GM04504 (cell line): ENCODE measurements around the gene HNRNPM.

Experiments
- DNase-seq: peaks from one replicate; pipeline ENCODE4 v3.0.0-alpha.2; 2012; ENCODE audit warnings: low read depth

The HNRNPM gene

DNA sequence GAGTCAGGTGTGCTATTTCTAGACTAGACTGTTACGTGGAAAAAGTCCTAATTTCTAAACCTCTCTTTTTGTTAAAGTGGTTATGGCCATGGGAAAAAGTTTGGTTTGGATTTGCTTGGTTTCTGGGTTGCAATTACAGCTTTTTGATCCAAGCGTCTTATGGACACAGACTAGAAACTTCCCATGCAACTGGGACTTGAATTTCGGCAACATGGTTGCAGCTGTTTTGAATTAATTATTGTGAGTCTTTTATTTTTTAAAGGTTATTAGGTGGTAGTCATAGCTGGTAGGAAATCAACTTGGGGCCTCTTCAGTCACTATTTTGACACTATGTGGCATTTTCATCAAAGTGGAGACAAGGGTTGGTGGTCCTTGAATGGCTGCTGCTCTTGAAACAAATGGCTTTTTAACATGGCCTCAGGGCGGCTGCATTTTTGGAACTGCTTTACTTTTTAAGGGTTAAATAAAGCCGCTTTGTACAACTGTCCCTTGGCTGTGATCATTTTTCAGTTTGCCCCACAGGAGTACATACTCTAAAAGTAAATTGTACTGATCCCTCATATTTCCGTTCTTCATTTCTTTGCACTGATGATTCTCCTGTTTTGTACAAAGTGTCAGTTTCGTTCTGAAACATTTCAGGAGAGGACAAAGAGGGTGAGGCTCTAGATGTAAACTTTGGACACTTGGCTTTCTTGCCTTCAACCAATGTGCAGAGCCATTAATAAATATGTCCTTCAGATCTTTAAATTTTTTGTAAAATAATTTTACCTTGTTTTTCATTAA is 15.9 kb downstream of the HNRNPM start:
- DNase-seq, result no peak

DNA sequence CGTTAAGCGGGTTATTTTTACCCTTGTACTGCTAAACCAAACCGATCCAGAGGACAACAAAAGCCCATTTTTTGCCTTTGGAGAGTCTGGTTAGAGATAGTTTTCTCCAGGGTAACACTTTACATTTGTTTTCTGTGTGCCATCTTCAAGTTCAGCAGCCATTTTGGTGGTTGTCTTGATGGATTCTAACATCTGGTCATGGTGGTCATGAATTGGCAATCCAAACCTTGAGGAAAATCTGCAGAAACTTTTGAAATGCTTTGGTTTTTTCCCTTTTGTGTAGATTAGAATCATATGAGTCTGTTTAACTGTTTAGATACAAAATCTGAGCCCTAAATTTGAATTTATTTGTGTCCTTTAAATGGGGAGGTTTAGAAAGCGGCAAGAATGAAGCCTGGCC is 16.6 kb downstream of the HNRNPM start:
- no peak for DNase-seq

DNA sequence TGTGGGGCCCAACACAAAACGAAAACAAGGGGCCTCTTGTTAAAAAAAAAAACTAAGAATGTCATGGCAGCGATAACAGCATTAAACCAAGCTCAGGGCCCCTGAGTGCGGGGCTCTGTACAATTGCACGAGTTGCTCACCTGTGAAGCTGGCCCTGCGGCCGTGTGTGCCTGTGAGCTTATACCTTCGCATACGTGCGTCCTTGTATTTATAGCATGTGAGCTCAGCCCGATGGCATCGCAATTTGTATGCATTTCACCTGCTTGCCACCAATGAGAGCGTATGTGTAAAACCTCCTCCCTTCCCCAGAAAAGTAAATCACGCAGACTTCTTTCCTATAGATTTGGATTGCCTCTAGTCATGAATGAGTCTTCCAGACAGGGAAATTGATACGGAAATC is 17.1 kb downstream of the HNRNPM start:
- DNase-seq, result no peak

DNA sequence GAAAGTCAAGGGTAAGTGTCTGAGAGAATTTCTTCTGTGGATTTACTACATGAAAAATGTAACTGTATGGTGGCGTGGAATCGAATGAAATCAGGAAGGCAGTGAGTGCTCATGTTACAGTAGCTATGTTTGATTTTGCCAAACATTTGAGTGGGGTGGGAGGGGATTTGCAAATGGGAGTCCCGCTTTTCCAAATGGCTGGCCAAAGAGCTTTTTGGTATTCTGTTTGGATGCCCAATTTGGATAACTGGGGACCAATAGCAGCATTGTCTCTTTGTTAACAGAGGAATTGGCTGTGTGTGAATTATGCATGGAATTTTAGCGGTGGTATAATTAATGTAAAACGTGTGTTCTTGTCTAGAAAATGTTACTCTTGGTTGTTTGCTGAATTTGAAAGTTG is 17.8 kb downstream of the HNRNPM start:
- DNase-seq, result no peak

DNA sequence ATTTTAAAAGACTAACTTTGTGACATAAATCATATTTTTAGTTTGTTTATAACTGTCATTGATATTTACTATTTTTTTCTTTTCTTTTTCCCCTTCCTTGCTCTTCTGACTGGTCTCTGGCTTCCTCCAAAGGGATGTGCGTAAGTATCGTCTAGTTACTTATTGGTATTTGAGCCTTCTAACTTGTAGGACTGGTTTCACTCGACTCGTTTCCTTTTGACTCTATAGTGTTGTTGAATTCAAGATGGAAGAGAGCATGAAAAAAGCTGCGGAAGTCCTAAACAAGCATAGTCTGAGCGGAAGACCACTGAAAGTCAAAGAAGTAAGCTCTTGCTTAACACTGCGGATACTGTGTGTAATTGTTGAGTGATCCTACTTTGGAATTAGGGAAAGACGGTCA is 18.6 kb downstream of the HNRNPM start:
- no peak for DNase-seq

DNA sequence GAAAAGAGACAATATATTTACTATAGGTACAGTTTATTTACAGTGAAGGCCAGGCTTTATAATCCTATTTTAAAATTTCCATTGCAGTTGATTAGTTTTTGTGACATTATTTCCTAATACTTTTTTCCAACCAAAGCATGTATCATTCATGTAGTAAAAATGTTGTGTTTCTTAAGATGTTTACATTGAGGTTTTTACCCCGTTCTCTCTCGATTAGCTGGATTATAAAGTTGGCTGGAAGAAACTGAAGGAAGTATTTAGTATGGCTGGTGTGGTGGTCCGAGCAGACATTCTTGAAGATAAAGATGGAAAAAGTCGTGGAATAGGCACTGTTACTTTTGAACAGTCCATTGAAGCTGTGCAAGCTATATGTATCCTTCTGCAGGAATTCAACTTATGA is 21.2 kb downstream of the HNRNPM start:
- DNase-seq, result no peak

DNA sequence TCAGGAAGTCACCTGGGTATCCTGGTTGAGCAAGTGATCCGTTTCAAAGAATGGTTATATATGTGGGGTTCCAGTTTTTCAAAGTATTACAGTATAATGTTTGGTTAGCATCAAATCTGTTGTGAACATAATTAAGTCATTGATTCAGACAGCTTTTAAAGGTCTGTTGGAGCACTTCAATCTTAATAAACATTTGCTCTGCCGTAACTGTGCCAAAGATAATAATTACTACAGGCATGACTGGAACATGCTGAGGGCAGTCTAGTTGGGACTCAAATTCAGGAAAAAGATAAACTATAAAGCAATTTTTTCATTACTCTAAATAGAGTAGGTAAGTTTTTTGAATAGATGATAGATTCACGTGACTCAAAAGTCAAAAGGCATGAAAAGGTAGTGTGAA is 23.3 kb downstream of the HNRNPM start:
- no peak for DNase-seq

DNA sequence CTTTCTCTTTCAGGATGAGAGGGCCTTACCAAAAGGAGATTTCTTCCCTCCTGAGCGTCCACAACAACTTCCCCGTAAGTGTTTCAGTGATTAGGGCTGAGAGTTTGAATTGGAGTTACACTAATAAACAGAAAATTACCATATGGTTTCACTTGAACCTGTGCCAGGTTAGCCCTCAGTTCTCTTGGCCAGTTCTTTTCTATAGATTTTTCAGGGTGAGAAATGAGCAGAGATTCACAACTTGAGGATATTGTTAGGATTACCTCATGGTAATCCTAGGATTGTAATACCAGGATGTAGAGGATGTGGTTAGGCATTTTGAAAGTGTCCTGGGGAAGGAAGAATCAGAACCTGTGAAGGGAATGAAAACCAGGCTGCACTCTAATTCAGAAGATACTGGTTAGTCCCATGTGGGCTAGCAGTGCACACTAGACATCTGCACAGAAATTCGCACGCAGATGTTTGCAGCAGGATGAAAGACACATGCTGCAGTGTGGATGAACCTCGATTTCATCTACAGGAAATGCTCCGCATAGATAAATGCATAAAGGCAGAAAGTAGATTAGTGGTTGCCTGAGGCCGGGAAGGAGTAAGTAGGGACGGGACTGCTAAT is 24.1 kb downstream of the HNRNPM start:
- no peak for DNase-seq

DNA sequence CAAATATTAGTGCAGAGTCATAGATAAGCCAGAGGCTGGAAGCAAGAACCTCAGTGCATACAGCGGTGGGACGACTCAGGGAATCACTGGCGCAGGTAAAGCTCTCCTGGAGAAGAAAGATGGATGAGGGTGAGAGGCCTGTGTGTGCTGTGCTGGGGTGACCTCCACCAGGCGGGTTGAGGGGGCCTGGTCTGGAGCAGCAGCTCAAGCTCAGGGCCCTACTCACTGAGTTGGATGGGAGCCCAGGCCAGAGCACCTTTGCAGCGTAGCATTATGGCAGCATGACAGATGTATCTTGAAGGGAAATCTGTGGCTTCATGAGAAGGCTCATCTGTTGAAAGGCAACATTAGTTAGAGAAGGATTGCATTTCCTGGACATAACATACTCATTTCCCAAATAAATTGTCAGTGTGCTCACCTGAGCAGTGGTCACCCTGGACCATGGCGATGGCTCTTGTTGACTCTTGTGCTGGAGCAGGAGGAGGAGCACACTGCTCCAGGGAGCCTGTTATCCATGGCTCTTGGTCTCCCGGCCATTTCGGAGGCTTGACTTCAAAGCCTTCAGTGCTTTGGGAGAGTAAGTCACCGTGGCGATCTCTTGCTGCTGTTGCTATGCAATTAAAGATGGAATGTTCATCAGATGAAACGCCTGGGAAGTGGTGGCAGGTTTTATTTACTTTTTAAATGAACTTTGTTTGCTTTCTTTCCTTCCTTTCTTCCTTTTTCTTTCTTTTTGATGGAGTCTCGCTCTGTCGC is 25.0 kb downstream of the HNRNPM start:
- DNase-seq, result no peak

DNA sequence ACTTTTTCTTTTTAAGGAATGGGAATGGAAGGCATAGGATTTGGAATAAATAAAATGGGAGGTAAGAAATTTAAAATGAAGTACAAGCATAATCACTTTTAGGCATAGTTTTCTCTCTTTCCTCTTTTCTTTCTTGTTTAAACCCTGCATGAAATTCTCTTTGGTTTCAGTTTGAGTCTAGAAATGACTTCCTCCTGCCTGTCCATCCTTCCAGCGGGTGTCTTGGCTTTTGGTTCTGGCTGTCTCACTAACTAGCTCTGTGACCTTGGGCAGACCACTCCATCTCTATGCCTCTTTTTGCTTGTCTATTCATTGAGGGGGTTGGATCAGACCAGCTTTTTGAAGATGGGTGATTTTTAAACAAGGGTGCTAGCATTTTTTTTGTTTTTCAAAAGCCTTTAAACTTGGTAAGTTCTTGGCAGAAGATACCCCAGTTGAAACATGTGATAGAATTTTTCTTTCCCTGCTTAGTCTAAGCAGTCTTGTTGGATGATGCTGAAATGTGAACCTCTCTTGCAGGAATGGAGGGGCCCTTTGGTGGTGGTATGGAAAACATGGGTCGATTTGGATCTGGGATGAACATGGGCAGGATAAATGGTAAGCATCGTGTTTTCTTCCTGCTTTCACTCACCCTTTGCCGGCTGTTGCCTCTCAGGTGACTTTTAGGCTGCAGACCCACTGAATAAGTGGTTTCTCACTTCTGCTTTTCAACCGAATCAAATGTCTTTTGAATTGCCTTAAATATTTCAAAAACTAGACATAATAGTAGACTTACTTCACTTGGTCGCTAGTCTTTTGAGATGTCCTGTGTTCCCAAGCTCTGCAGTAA is 29.1 kb downstream of the HNRNPM start:
- no peak for DNase-seq

DNA sequence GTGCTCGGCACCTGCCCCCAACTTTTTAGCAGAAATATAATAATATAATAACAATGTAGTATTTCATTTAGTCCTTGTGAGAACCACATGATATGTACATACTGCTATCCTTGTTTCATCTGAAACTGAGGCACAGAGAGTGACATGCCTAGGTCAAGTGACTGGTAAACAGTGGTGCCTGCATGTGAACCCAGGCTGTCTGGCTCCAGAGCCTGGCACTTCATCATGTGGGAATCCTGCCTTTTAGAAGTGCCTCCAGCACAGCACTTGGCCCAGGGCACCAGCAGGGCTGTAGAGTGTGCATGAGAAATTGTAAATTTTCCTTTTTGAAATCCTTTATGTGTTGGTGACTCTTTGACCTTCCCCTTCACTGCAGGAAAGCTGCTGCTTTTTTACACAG is 30.2 kb downstream of the HNRNPM start:
- DNase-seq, result no peak

DNA sequence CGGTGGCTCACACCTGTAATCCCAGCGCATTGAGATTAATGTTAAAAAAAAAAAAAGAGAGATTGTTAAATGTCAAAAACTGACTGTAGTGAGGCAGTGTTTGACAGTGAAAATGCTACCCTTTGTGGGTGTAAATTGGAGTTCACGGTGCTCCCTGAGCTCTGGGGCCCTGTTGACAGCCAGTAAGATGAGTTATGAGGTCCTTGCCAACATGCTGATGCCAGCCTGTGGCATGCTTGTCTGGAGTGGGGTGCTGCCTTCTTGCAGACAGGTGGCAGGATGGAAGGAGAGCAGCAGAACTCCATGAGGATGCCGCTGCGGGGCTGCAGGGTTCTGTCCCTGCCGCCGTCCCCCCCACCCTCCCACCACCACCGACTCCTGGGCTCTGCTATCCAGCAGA is 31.7 kb downstream of the HNRNPM start:
- no peak for DNase-seq

DNA sequence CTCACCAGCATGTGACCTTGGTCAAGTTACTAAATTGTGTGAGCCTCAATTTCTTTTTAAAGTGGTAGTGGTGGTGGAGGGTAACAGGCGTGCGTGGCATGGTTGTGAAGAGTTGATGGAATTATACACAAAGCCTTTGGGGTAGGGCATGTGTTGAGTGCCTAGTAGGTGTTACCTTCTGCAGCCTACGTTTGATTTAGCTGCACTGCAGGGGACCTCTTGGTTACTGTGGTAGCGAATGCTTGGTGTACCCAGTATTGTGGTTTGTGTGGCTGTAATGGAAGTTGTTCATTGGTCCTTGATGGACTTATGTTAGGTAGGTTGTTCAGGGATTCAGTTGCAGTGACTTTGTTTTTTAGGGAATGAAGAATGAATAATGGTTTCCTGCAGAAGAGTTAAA is 33.1 kb downstream of the HNRNPM start:
- no peak for DNase-seq

DNA sequence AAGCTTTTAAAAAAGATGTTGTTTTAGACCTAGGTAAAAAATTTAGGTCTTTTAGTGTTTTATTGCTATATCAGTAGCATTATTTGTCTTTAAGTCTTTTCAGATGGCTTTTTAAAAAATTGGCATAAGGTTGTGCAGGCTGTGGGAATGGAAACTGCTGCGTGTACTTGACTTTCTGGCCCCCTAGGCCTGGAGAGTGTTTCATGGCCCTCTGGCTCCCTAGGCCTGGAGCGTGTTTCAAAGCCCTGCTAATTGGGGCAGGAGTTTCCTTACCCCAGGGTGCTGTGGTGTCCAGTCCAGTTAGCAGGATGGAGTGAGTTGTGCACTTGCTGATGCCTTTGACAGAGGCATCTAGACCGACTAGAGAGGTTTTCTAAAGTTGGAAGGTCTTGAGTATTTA is 33.8 kb downstream of the HNRNPM start:
- no peak for DNase-seq

DNA sequence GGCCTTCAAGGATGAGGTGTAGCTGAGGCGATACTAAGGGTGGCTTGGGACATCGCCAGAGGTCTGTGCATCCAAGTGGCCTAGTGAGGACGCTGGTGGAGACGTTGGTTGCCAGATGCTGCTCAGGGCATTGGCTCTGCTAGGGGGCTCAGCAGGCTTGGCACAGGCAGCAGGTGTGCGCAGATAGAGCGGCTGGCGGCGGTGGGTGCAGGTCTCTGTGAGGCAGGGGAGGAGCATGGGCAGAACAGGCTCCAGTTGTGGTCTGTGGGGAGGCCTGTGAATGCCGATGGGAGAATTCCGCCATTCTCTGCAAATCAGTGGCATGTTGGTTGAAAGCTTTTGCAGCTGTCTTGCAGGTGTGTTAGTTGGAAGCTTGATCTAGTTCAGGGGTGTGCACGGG is 36.4 kb downstream of the HNRNPM start:
- DNase-seq, result no peak

DNA sequence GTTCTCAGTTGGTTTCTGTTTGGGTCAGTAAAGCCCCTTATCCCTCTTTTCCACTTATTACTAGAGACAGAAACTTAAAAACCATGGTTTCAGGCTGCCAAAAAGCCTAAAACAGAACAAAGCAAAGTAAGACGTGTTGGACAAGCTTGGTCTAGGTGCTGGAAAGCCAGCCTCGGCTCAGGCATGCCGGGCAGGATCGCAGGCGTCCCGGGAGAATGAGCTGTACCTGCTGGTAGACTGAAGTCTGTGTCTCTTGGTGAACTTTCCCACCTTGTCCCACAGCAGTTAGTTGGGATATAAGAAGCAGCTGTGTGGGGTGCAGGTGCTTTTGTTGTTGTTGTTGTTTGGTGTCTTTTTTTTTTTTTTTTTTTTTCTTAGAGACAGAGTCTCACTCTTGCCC is 36.8 kb downstream of the HNRNPM start:
- no peak for DNase-seq

DNA sequence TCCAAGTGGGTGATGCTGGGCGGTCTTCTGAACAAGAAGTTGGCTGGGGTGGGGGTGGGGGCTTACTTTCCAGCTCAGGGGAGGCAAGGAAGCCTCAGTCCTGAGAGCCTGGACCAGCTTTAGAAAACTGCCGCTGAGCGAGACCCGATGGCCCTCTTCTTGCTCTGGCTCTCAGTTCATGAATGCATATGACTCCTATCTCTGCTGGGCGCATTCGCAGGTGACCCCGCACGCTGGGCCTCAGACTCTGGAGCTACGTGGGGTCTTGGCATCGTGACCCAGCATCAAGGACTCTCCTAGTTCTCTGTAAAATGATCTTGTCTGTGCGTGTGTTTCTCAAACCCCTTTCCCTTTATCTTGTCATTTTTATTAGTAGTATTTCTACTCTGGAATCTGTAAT is 37.9 kb downstream of the HNRNPM start:
- DNase-seq, result no peak

DNA sequence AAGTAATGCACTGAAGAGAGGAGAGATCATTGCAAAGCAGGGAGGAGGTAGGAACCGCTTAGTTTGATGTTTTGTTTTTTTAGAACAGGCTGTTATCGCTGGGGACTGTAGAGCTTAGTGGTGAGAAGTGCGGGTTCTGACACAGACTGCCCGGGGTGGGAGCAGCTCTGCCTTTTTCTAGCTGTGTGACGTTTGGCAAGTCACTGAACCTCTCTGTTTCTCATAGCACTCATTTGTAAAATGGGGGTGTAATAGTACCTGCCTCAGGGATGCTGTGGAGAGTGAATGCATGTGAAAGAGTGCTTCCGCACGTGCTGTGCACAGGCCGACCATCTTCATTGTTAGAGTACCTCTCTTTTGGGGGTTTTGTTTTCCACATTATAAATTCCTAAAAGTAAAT is 38.4 kb downstream of the HNRNPM start:
- DNase-seq, result no peak

DNA sequence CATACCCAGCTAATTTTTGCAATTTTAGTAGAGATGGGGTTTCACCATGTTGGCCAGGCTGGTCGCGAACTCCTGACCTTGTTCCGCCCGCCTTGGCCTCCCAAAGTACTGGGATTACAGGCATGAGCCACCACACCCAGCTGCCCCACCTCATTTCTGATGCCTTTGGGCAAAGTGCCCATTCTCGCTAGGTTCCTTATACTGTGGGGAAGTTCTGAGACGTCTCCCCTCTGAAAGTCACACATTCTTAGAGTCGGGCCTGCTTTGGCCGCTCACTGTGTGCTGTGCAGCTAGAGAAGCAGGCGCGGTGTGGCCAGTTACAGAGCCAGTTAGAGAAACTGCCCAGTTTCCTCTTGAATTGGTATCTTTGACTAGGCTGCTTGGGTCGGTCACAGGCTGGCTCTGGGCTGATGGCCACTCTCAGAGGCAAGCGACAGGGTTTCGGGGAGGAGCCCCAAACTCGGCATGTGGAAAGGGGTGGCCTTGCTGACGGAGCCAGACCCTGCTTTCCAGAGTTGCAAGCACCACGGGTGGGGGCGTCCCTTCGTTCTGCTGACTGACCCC is 39.6 kb downstream of the HNRNPM start:
- no peak for DNase-seq

DNA sequence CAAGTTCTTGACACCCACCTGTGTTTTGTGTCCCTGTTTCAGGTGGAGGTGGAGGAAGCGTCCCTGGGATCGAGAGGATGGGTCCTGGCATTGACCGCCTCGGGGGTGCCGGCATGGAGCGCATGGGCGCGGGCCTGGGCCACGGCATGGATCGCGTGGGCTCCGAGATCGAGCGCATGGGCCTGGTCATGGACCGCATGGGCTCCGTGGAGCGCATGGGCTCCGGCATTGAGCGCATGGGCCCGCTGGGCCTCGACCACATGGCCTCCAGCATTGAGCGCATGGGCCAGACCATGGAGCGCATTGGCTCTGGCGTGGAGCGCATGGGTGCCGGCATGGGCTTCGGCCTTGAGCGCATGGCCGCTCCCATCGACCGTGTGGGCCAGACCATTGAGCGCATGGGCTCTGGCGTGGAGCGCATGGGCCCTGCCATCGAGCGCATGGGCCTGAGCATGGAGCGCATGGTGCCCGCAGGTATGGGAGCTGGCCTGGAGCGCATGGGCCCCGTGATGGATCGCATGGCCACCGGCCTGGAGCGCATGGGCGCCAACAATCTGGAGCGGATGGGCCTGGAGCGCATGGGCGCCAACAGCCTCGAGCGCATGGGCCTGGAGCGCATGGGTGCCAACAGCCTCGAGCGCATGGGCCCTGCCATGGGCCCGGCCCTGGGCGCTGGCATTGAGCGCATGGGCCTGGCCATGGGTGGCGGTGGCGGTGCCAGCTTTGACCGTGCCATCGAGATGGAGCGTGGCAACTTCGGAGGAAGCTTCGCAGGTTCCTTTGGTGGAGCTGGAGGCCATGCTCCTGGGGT is 41.0 kb downstream of the HNRNPM start:
- no peak for DNase-seq

DNA sequence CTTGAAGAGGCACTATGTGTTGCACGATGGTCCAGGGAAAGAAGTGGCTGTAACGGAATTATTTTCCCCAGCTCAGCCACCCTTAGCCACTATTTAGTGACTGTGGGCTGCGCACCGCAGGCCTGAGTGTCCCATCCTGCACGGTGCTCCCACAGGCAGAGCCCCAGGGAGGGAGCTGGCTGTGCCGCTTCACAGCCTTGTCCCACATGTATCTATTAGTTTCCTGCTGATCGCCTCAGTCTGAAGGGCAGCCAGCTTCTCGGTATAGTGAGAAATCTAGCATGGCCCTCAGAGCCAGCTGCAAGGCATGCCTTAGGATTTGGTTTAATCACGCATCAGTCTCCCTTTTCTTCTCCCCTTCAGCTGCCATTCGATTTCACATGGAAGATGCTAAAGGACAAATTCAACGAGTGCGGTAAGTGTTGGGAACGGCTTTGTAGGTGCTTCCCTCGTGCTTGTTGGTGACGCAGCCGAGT is 41.9 kb downstream of the HNRNPM start:
- DNase-seq, result no peak
